Endothelial cell (in vitro differentiated cells): ENCODE results near the gene NOL9. TPM values are rescaled to one million over a fixed set of nuclear protein-coding genes. Genes with fewer than 3 reads are reported as not detected.

Source experiments
- DNase-seq: peaks from one replicate; pipeline ENCODE4 v3.0.0; 2021; ENCODE audit warnings: low spot score
- H3K27ac Mint-ChIP-seq: one replicate; pipeline ENCODE4 v1.8.0; 2021; ENCODE audit warnings: mixed read lengths, inconsistent platforms; ENCODE audit not compliant: unreplicated experiment
- H3K27me3 Mint-ChIP-seq: one replicate; pipeline ENCODE4 v1.8.0; 2021; ENCODE audit warnings: mild to moderate bottlenecking, moderate library complexity, mixed read lengths, inconsistent platforms; ENCODE audit not compliant: unreplicated experiment
- H3K36me3 Mint-ChIP-seq: one replicate; pipeline ENCODE4 v1.8.0; 2021; ENCODE audit warnings: mild to moderate bottlenecking, low read depth, mixed read lengths, inconsistent platforms; ENCODE audit not compliant: unreplicated experiment
- H3K4me1 Mint-ChIP-seq: one replicate; pipeline ENCODE4 v1.8.0; 2021; ENCODE audit warnings: mild to moderate bottlenecking, mixed read lengths, inconsistent platforms; ENCODE audit not compliant: unreplicated experiment
- H3K4me3 Mint-ChIP-seq: one replicate; pipeline ENCODE4 v1.8.0; 2021; ENCODE audit warnings: mild to moderate bottlenecking, mixed read lengths, inconsistent platforms; ENCODE audit not compliant: unreplicated experiment
- H3K9me3 Mint-ChIP-seq: one replicate; pipeline ENCODE4 v1.8.0; 2021; ENCODE audit warnings: mixed read lengths, inconsistent platforms; ENCODE audit not compliant: unreplicated experiment
- CTCF ChIP-seq: fragments of 200-600 bp; sonication (generic); IDR thresholded peaks from one replicate; pipeline ENCODE4 v1.5.0; 2021; ENCODE audit warnings: antibody characterized with exemption; ENCODE audit not compliant: unreplicated experiment
- total RNA-seq: library from RNA; stranded (reverse); fragmentation: NEBNext Ultra II Directional; extraction: Animal tissue kit (Norgen Biotek cat#: 25700); gene quantifications from one replicate; pipeline ENCODE4 v1.2.1, GENCODE V29; 2021; ENCODE audit not compliant: unreplicated experiment

Gene NOL9
- total RNA-seq, 1 donor from 2014 or later: 26.9 TPM

GRCh38 chr1:6545276-6546112, 8.8 kb downstream of the NOL9 start:
- peaks cover 1% of the 10 kb centered on the region for H3K27me3 Mint-ChIP-seq
- no peak for DNase-seq
- H3K36me3 Mint-ChIP-seq: peaks cover 24% of the 10 kb centered on the region
- H3K27ac Mint-ChIP-seq: peak overlapping the region; percentile 67
- no peaks in the 10 kb centered on the region for H3K9me3 Mint-ChIP-seq
- peaks cover 23% of the 10 kb centered on the region for H3K4me1 Mint-ChIP-seq
- TF ChIP-seq CTCF: no peak
- peak overlapping the region; percentile 3 for H3K4me3 Mint-ChIP-seq

GRCh38 chr1:6544831-6545230, 9.5 kb downstream of the NOL9 start:
- H3K27ac Mint-ChIP-seq: peak overlapping the region; percentile 17
- no peak for DNase-seq
- peaks cover 24% of the 10 kb centered on the region for H3K36me3 Mint-ChIP-seq
- H3K4me3 Mint-ChIP-seq: peak overlapping the region; percentile 52
- no peaks in the 10 kb centered on the region for H3K9me3 Mint-ChIP-seq
- H3K27me3 Mint-ChIP-seq: peaks cover 1% of the 10 kb centered on the region
- no peak for TF ChIP-seq CTCF
- peaks cover 23% of the 10 kb centered on the region for H3K4me1 Mint-ChIP-seq

GRCh38 chr1:6538956-6539355, 15.4 kb downstream of the NOL9 start:
- peaks cover 9% of the 10 kb centered on the region for H3K36me3 Mint-ChIP-seq
- no peak overlapping the region for H3K27ac Mint-ChIP-seq
- peaks cover 3% of the 10 kb centered on the region for H3K27me3 Mint-ChIP-seq
- peaks cover 6% of the 10 kb centered on the region for H3K4me1 Mint-ChIP-seq
- H3K4me3 Mint-ChIP-seq: no peak overlapping the region
- DNase-seq: no peak
- no peaks in the 10 kb centered on the region for H3K9me3 Mint-ChIP-seq
- TF ChIP-seq CTCF: no peak

GRCh38 chr1:6536291-6536690, 18.0 kb downstream of the NOL9 start:
- Mint-ChIP-seq H3K27ac (no peak overlapping the region), H3K4me3 (no peak overlapping the region), H3K4me1 (peaks cover 6% of the 10 kb centered on the region), H3K9me3 (no peaks in the 10 kb centered on the region), H3K27me3 (peaks cover 3% of the 10 kb centered on the region), H3K36me3 (peaks cover 15% of the 10 kb centered on the region)
- no peak for TF ChIP-seq CTCF
- DNase-seq: no peak

GRCh38 chr1:6535214-6535613, 19.1 kb downstream of the NOL9 start:
- peak overlapping the region; percentile 50 for H3K27ac Mint-ChIP-seq
- H3K36me3 Mint-ChIP-seq: peaks cover 18% of the 10 kb centered on the region
- no peak overlapping the region for H3K4me3 Mint-ChIP-seq
- H3K27me3 Mint-ChIP-seq: peaks cover 3% of the 10 kb centered on the region
- DNase-seq: no peak
- H3K9me3 Mint-ChIP-seq: no peaks in the 10 kb centered on the region
- peaks cover 6% of the 10 kb centered on the region for H3K4me1 Mint-ChIP-seq
- TF ChIP-seq CTCF: no peak
